Mucosa of stomach (tissue), 1 donor: ENCODE measurements around the gene MPRIP.

Experiments used
- H3K27me3 ChIP-seq: one replicate; pipeline ENCODE4 v1.7.0; 2013; ENCODE audit warnings: mild to moderate bottlenecking, low read length; ENCODE audit not compliant: control insufficient read depth, insufficient read depth
- H3K36me3 ChIP-seq: one replicate; pipeline ENCODE4 v1.7.0; 2013; ENCODE audit warnings: low read length; ENCODE audit not compliant: control insufficient read depth, insufficient read depth
- H3K4me1 ChIP-seq: one replicate; pipeline ENCODE4 v1.7.0; 2013; ENCODE audit warnings: mild to moderate bottlenecking, low read length; ENCODE audit not compliant: control insufficient read depth, insufficient read depth
- H3K4me3 ChIP-seq: one replicate; pipeline ENCODE4 v1.7.0; 2013; ENCODE audit warnings: low read length
- H3K9ac ChIP-seq: one replicate; pipeline ENCODE4 v1.7.0; 2013; ENCODE audit warnings: mild to moderate bottlenecking, low read length, moderate library complexity
- H3K9me3 ChIP-seq: one replicate; pipeline ENCODE4 v1.7.0; 2013; ENCODE audit warnings: mild to moderate bottlenecking, low read length, moderate library complexity; ENCODE audit not compliant: control insufficient read depth
- donor health status: Pancreatic carcinoma.

The MPRIP gene

DNA sequence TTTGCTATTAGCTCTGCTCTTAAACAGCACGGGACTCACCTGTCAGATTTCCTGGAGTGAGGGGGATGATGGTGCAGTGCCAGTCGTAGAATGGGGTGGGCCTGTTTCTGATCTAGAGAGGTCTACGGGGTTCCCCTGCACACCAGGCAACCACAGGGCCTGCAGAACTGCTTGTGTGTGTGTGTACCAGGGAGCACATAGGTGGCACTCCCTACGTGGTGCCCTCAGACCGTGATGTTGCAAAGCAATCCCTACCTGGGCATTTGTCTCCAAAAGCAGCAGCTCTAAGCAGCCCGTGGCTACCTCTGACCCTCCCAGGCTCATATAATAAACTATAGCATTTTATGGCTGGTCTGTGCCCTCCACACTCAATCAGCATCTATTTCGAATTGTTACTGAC lies 38.5 kb downstream of the MPRIP start:
- H3K4me1 ChIP-seq: peaks cover 57% of the 10 kb centered on the region
- no peaks in the 10 kb centered on the region for H3K36me3 ChIP-seq
- H3K27me3 ChIP-seq: no peaks in the 10 kb centered on the region
- no peak overlapping the region for H3K4me3 ChIP-seq
- no peak overlapping the region for H3K9ac ChIP-seq
- H3K9me3 ChIP-seq: no peaks in the 10 kb centered on the region

- H3K4me1 ChIP-seq: peaks cover 51% of the 10 kb centered on the region
- H3K4me3 ChIP-seq: no peak overlapping the region
- H3K36me3 ChIP-seq: no peaks in the 10 kb centered on the region
- no peaks in the 10 kb centered on the region for H3K9me3 ChIP-seq
- no peak overlapping the region for H3K9ac ChIP-seq
- no peaks in the 10 kb centered on the region for H3K27me3 ChIP-seq
Measured at GRCh38 chr17:17081304-17081940, 39.2 kb downstream of the MPRIP start.

DNA sequence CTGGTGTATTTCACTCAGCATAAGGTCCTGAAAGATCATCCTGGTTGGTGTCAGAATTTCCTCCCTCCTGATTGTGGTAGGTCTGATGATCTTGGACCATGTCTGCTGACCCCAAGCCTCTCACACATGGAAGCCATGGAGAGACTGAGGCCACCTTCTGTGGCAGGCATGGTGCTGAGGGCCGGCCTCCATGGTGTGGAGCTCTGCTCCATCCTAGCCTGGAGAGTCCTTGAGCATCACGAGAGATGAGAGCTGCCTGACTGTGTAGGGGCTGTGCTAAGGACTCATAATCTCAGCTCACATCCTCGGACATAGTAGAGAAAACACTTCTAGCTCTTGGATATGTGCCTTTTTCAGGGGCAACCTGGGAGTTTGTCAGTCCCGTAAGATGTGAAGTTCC lies 40.6 kb downstream of the MPRIP start:
- Histone ChIP-seq H3K4me3 (no peak overlapping the region), H3K4me1 (peaks cover 53% of the 10 kb centered on the region), H3K27me3 (no peaks in the 10 kb centered on the region), H3K9ac (no peak overlapping the region), H3K36me3 (no peaks in the 10 kb centered on the region), H3K9me3 (no peaks in the 10 kb centered on the region)

GRCh38 chr17:17084317-17084835 lies 42.1 kb downstream of the MPRIP start:
- H3K4me3 ChIP-seq: no peak overlapping the region
- no peaks in the 10 kb centered on the region for H3K27me3 ChIP-seq
- H3K36me3 ChIP-seq: no peaks in the 10 kb centered on the region
- H3K9me3 ChIP-seq: no peaks in the 10 kb centered on the region
- H3K4me1 ChIP-seq: peaks cover 51% of the 10 kb centered on the region
- H3K9ac ChIP-seq: no peak overlapping the region

GRCh38 chr17:17084941-17085340 lies 42.7 kb downstream of the MPRIP start:
- no peaks in the 10 kb centered on the region for H3K27me3 ChIP-seq
- H3K4me1 ChIP-seq: peaks cover 51% of the 10 kb centered on the region
- H3K4me3 ChIP-seq: no peak overlapping the region
- no peaks in the 10 kb centered on the region for H3K36me3 ChIP-seq
- no peaks in the 10 kb centered on the region for H3K9me3 ChIP-seq
- no peak overlapping the region for H3K9ac ChIP-seq

GRCh38 chr17:17086585-17086984 lies 44.3 kb downstream of the MPRIP start:
- Histone ChIP-seq H3K4me1 (peaks cover 51% of the 10 kb centered on the region), H3K36me3 (no peaks in the 10 kb centered on the region), H3K27me3 (no peaks in the 10 kb centered on the region), H3K9me3 (no peaks in the 10 kb centered on the region), H3K4me3 (no peak overlapping the region), H3K9ac (no peak overlapping the region)

DNA sequence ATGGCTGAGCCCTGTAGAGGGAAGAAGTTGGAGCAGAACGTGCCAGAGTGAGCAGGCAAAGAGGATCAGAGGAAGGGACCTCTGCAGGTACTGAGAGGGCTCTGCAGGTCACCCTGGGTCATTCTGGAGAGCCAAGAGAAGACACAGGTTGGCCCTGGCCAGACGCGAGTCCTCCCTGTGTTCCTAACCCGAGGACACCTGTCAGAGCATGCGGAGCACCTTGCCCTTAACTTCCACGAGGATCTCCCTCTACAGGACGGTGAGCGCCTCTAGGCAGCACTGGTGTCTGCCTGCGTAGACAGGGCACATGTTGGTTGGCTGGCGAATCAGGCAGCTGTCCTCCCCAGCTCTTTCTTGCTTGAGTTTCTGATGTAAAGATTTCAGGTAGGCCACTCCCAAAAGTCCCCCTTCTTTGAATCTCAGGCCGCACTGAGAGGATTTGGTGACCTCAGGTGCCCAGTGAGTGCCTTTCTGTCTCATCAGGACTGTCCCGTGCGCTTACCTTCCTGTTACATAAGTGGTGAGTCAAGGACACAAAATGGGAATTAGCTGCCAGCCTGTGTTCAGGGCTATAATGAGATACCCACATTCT lies 45.3 kb downstream of the MPRIP start:
- no peaks in the 10 kb centered on the region for H3K9me3 ChIP-seq
- H3K36me3 ChIP-seq: no peaks in the 10 kb centered on the region
- H3K4me3 ChIP-seq: no peak overlapping the region
- no peak overlapping the region for H3K9ac ChIP-seq
- H3K27me3 ChIP-seq: no peaks in the 10 kb centered on the region
- peaks cover 44% of the 10 kb centered on the region for H3K4me1 ChIP-seq

- H3K4me1 ChIP-seq: peaks cover 44% of the 10 kb centered on the region
- H3K4me3 ChIP-seq: no peak overlapping the region
- H3K36me3 ChIP-seq: no peaks in the 10 kb centered on the region
- no peaks in the 10 kb centered on the region for H3K27me3 ChIP-seq
- H3K9me3 ChIP-seq: no peaks in the 10 kb centered on the region
- H3K9ac ChIP-seq: no peak overlapping the region
Measured at GRCh38 chr17:17088086-17088485, 45.8 kb downstream of the MPRIP start.

DNA sequence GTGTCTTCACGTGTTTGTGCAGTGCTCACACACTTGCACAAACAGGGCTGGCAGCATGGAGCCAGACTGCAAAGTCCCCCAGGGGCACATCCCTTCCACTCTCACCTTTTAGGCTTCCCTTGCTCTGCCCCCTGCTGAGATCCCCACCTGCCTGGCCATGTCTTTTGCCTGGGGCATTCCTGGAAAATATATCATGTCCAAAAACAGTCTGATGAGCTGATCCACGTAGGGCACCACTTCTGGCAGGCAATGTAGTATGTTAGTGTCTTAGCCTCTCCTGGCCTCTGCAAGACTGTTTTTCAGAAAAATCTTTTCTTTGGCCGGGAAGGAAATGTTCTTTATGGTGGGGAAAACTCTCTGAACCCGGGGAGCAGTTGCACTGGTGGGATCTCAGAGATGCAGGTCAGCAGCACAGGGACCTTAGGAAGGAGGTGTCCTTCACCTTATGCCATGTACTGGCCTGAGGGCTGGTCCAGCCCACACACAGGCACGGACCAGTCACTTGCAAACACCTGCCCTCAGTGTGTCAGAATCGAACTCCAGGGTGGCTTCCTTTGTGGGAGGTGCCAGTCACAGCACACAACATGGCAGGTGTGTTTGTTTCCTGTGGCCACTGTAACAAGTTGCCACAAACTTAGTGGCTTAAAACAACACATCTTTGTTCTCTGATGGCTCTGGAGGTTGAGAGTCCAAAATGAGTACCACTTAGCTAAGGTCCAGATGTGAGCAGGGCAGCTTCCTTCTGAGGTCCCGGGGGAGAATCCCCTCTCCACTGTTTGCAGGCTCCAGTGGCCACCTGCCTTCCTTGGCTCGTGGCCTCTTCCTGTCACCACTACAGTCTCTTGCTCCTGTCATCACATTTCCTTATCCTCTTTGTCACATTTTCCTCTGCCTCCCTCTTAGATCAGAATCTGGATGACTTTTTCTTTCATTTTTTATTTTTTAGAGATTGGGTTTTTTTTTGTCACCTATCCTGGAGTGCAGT lies 46.6 kb downstream of the MPRIP start:
- Histone ChIP-seq H3K4me1 (peaks cover 46% of the 10 kb centered on the region), H3K4me3 (no peak overlapping the region), H3K36me3 (no peaks in the 10 kb centered on the region), H3K27me3 (no peaks in the 10 kb centered on the region), H3K9me3 (no peaks in the 10 kb centered on the region), H3K9ac (no peak overlapping the region)

DNA sequence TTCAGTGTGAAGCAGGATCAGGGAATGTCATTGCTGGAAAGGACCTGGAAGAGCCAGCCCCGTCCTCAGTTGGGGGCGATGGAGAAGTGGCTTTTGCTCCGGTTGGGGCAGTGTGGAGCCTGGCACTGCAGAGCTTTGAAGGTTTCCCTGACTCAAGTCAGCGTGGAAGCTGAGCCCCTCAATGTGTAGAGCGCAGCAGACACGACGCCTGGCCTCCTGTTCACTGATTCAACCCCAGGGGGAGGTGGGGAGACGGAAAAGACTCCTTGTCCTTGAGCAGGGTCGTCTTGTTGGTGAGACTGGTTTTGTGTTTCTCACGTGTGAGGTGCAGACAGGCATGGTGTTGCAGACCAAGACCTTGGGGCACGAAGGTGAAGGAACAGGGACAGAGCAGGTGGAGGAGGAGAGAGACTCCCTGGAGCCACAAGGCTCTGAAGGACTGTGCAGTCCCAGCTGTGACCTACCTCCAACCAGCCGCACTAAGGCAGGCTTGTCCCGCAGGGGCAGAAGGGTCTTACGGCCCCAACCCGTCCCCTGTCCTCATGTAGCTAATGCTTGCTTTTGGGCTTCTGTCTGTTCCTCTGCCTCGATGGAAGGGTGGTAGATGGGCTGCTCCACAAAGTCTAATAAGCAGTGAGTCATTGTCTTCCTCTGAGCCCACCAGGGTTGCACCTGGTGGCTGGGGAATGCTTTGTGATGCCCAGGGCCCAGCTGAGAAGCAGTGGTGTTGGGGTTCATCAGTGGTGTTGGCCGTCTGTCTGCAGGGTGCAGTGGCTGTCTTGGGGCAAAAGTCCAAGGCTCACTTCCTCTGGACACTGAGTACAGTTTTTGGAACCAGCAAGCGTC lies 47.8 kb downstream of the MPRIP start:
- H3K9ac ChIP-seq: no peak overlapping the region
- peaks cover 51% of the 10 kb centered on the region for H3K4me1 ChIP-seq
- H3K36me3 ChIP-seq: no peaks in the 10 kb centered on the region
- H3K27me3 ChIP-seq: no peaks in the 10 kb centered on the region
- no peaks in the 10 kb centered on the region for H3K9me3 ChIP-seq
- no peak overlapping the region for H3K4me3 ChIP-seq

- Histone ChIP-seq H3K9ac (no peak overlapping the region), H3K4me3 (no peak overlapping the region), H3K9me3 (no peaks in the 10 kb centered on the region), H3K27me3 (no peaks in the 10 kb centered on the region), H3K36me3 (no peaks in the 10 kb centered on the region), H3K4me1 (peaks cover 57% of the 10 kb centered on the region)
Measured at GRCh38 chr17:17090642-17091103, 48.4 kb downstream of the MPRIP start.
